Activated CD8-positive, alpha-beta memory T cell treated with anti-CD3 and anti-CD28 coated beads for 24 hours (primary cell): ENCODE data around the gene NLN.

Experiments
- DNase-seq: peaks from one replicate; pipeline ENCODE4 v3.0.0-alpha.2; 2020

Gene NLN

GRCh38 chr5:65811004-65811403 is 89.0 kb downstream of the NLN start:
- DNase-seq = no peak

- no peak for DNase-seq
Observed at GRCh38 chr5:65811885-65812284, 89.9 kb downstream of the NLN start.

- no peak for DNase-seq
Observed at GRCh38 chr5:65812648-65813047, 90.6 kb downstream of the NLN start.

GRCh38 chr5:65813174-65813573 is 91.2 kb downstream of the NLN start:
- no peak for DNase-seq

- DNase-seq = no peak
Observed at GRCh38 chr5:65815161-65815560, 93.2 kb downstream of the NLN start.

GRCh38 chr5:65816729-65817128 is 94.7 kb downstream of the NLN start:
- DNase-seq = no peak

- no peak for DNase-seq
Observed at GRCh38 chr5:65817931-65818330, 95.9 kb downstream of the NLN start.

- DNase-seq = no peak
Observed at GRCh38 chr5:65818592-65818991, 96.6 kb downstream of the NLN start.

- DNase-seq = no peak
Observed at GRCh38 chr5:65819215-65819904, 97.4 kb downstream of the NLN start.

GRCh38 chr5:65819905-65820240 is 97.9 kb downstream of the NLN start:
- no peak for DNase-seq

GRCh38 chr5:65820373-65820772 is 98.4 kb downstream of the NLN start:
- no peak for DNase-seq

- no peak for DNase-seq
Observed at GRCh38 chr5:65821966-65822365, 100.0 kb downstream of the NLN start.

- no peak for DNase-seq
Observed at GRCh38 chr5:65822710-65823109, 100.7 kb downstream of the NLN start.

GRCh38 chr5:65823204-65823603 is 101.2 kb downstream of the NLN start:
- DNase-seq = no peak

- no peak for DNase-seq
Observed at GRCh38 chr5:65823845-65824445, 101.9 kb downstream of the NLN start.

GRCh38 chr5:65825408-65826328 is 103.7 kb downstream of the NLN start:
- DNase-seq = no peak

- DNase-seq = no peak
Observed at GRCh38 chr5:65828022-65828896, 106.3 kb downstream of the NLN start.

GRCh38 chr5:65830856-65831255 is 108.9 kb downstream of the NLN start:
- no peak for DNase-seq

- no peak for DNase-seq
Observed at GRCh38 chr5:65831276-65831675, 109.3 kb downstream of the NLN start.

- DNase-seq = no peak
Observed at GRCh38 chr5:65832152-65832551, 110.1 kb downstream of the NLN start.

GRCh38 chr5:65832603-65833228 is 110.7 kb downstream of the NLN start:
- DNase-seq = no peak

- no peak for DNase-seq
Observed at GRCh38 chr5:65833780-65834179, 111.8 kb downstream of the NLN start.
